ENCODE results near the gene GXYLT2. TPM values are rescaled to one million over a fixed set of nuclear protein-coding genes. Genes with fewer than 3 reads are reported as not detected.
"Not testable (repeated sequence)": the region's sequence is repeated elsewhere in the genome, so short reads cannot be mapped to it uniquely, and the experiment has no call there.

Gene GXYLT2
- total and polyA plus RNA-seq, 10 of the 15 experiments (the other 5 are each of a cell fraction or from before 2014, with no cell fraction given), result 0.27 to 2.6 (median 0.78) TPM

- ChIA-PET RAD21 (ENCODE audit: unreplicated experiment) (no interaction called here), CTCF (interaction anchor here (0.6 to 0.9 kb wide), 3 partner anchors 161 to 222 kb away, joined by 3 read pairs; no protein-coding TSS in a partner anchor), SMC1A (ENCODE audit: uncharacterized antibody, unreplicated experiment) (no interaction called here), POLR2A (interaction anchor here (0.6 kb wide), 1 partner anchor 631 kb away, joined by 3 read pairs; no protein-coding TSS in a partner anchor)
- Histone ChIP-seq H3K9me3 (replicated peaks; ENCODE audit: control insufficient read depth, insufficient read depth, low read length) (no peaks in the 10 kb centered on the region), H3K9ac (ENCODE audit: control insufficient read depth, insufficient read depth, low read length) (no peak overlapping the region), H3K4me3 (no peak overlapping the region), H3K27me3 (replicated peaks in 1 of 2; ENCODE audit: control insufficient read depth in 2 of 2, insufficient read depth in 2 of 2, low read length in 1 of 2) (no peaks in the 10 kb centered on the region), H3K36me3 (ENCODE audit: control insufficient read depth in 2 of 2, insufficient read depth in 2 of 2, low read length in 1 of 2) (no peaks in the 10 kb centered on the region), H3K79me2 (ENCODE audit: control insufficient read depth, insufficient read depth, low read length) (no peaks in the 10 kb centered on the region), H2AFZ (ENCODE audit: control insufficient read depth, low read depth, low read length) (no peak overlapping the region), H3K27ac (ENCODE audit: control insufficient read depth, insufficient read depth) (no peak overlapping the region), H3K4me1 (ENCODE audit: control insufficient read depth, insufficient read depth, low read length) (no peaks in the 10 kb centered on the region), H3K4me2 (ENCODE audit: control insufficient read depth, insufficient read depth) (no peak overlapping the region), H4K20me1 (ENCODE audit: control insufficient read depth, insufficient read depth) (no peaks in the 10 kb centered on the region)
- FAIRE-seq (no peak), ATAC-seq (peak; percentile 63), DNase-seq (ENCODE audit: low read depth, low spot score) (no peak)
- in situ Hi-C loops (cut with MboI), result no loop called here
- intact Hi-C loops (cut with micrococcal nuclease; ENCODE audit: unreplicated experiment), result no loop called here
- TF ChIP-seq CUX1 (IDR thresholded peaks at IDR 0.05; ENCODE audit: insufficient replicate concordance, low read depth, low read length) (no peak), CTCF (IDR thresholded peaks at IDR 0.05 in 2 of 3, conservative IDR thresholded peaks at IDR 0.05 in 1 of 3; ENCODE audit: control insufficient read depth in 2 of 3, extremely low read depth in 1 of 3, insufficient read depth in 1 of 3, low read depth in 3 of 3, low read length in 3 of 3) (0 out of 6 replicates have a peak, but pooled peaks of 1 of the 3 experiments have one; percentile 14)
- 46% methylated on average over 3 of the region's 3 CpGs for WGBS (ENCODE audit: insufficient coverage, insufficient replicate concordance, low lambda C conversion rate, missing lambda C conversion rate)
- BruUV-seq (replicated peaks), result no TSS peak
These were observed 36.2 kb downstream of the GXYLT2 start for GRCh38 chr3:72924055-72924454.

GRCh38 chr3:72928781-72929735 is 41.2 kb downstream of the GXYLT2 start:
- DNase-seq (ENCODE audit: low read depth, low spot score); in situ Hi-C loops (cut with MboI); H3K4me2 ChIP-seq (ENCODE audit: control insufficient read depth, insufficient read depth); ATAC-seq; H3K9me3 ChIP-seq (replicated peaks; ENCODE audit: control insufficient read depth, insufficient read depth, low read length); H3K27me3 ChIP-seq (replicated peaks in 1 of 2; ENCODE audit: control insufficient read depth in 2 of 2, insufficient read depth in 2 of 2, low read length in 1 of 2); H3K36me3 ChIP-seq (ENCODE audit: control insufficient read depth in 2 of 2, insufficient read depth in 2 of 2, low read length in 1 of 2); H2AFZ ChIP-seq (ENCODE audit: control insufficient read depth, low read depth, low read length); POLR2A ChIA-PET; BruUV-seq (replicated peaks); H4K20me1 ChIP-seq (ENCODE audit: control insufficient read depth, insufficient read depth); H3K9ac ChIP-seq (ENCODE audit: control insufficient read depth, insufficient read depth, low read length); H3K27ac ChIP-seq (ENCODE audit: control insufficient read depth, insufficient read depth); SMC1A ChIA-PET (ENCODE audit: uncharacterized antibody, unreplicated experiment); FAIRE-seq; H3K79me2 ChIP-seq (ENCODE audit: control insufficient read depth, insufficient read depth, low read length); H3K4me3 ChIP-seq; H3K4me1 ChIP-seq (ENCODE audit: control insufficient read depth, insufficient read depth, low read length); intact Hi-C loops (cut with micrococcal nuclease; ENCODE audit: unreplicated experiment); RAD21 ChIA-PET (ENCODE audit: unreplicated experiment): not testable (repeated sequence)
- WGBS (ENCODE audit: insufficient coverage, insufficient replicate concordance, low lambda C conversion rate, missing lambda C conversion rate), result 79% methylated on average over 46 of the region's 51 CpGs
- CTCF ChIA-PET, result interaction anchor here (1.2 to 1.7 kb wide), 3 partner anchors 11 to 157 kb away, joined by 3 to 5 read pairs (median 3); no protein-coding TSS in a partner anchor

Measured in GM12878 (cell line).